ENCODE measurements around the gene USHBP1. TPM values are rescaled to one million over a fixed set of nuclear protein-coding genes. Genes with fewer than 3 reads are reported as not detected.
A peak's percentile ranks its signal among the peaks of the same experiment; 100 is the strongest.

The USHBP1 gene
- total RNA-seq, 2 donors from 2014 or later = 0.67 to 2.3 TPM

- intact Hi-C loops (cut with DNase I, micrococcal nuclease) = loop anchor here in 1 of 2 donors (10.0 kb wide), 1 partner anchor 83 kb away; the partner anchor contains the start of gene ANKLE1
Measured at GRCh38 chr19:17202249-17202648, 62.3 kb downstream of the USHBP1 start.

GRCh38 chr19:17200408-17201079, 64.0 kb downstream of the USHBP1 start:
- DNase-seq = no peak
- ATAC-seq = no peak
- intact Hi-C loops (cut with DNase I, micrococcal nuclease) = loop anchor here in 1 of 2 donors (10.0 kb wide), 1 partner anchor 84 kb away; the partner anchor contains the start of gene ANKLE1

More at GRCh38 chr19:17202249-17202648, 62.3 kb downstream of the USHBP1 start:
- DNase-seq (no peak), ATAC-seq (peak; percentile 22)

Other genes with a start within 250 kb of the USHBP1 start
- 1 to 10 TPM; 2.3 to 3.4 TPM for gene CPAMD8, start 237.9 kb downstream of the USHBP1 start, total RNA-seq
- gene HAUS8, start 189.3 kb downstream of the USHBP1 start, total RNA-seq = 10 to 100 TPM; 10.7 to 14.1 TPM
- gene MYO9B, start 189.0 kb downstream of the USHBP1 start, total RNA-seq = 10 to 100 TPM; 69.9 to 82.2 TPM
- 10 to 100 TPM; 22.0 to 25.6 TPM for gene USE1, start 49.4 kb downstream of the USHBP1 start, total RNA-seq
- gene OCEL1, start 38.5 kb downstream of the USHBP1 start, total RNA-seq = 10 to 100 TPM; 44.7 to 64.5 TPM
- 100 to 1,000 TPM; 151 to 181 TPM for gene NR2F6, start 18.8 kb downstream of the USHBP1 start, total RNA-seq
- gene BABAM1, start 2.7 kb upstream of the USHBP1 start, total RNA-seq = 10 to 100 TPM; 63.5 to 70.3 TPM
- gene ANKLE1, start 17.2 kb upstream of the USHBP1 start, total RNA-seq = under 1 TPM; 0.22 to 0.67 TPM
- 1 to 10 TPM; 5.6 to 6.0 TPM for gene ABHD8, start 38.7 kb upstream of the USHBP1 start, total RNA-seq
- 100 to 1,000 TPM; 142 to 165 TPM for gene MRPL34, start 41.1 kb upstream of the USHBP1 start, total RNA-seq
- 10 to 100 TPM; 47.7 to 49.2 TPM for gene DDA1, start 44.8 kb upstream of the USHBP1 start, total RNA-seq
- gene ANO8, start 70.1 kb upstream of the USHBP1 start, total RNA-seq = 10 to 100 TPM in 1 of 2 donors, 1 to 10 TPM in 1; 8.4 to 10.8 TPM
- gene GTPBP3, start 72.8 kb upstream of the USHBP1 start, total RNA-seq = 10 to 100 TPM; 17.8 to 21.9 TPM
- gene PLVAP, start 112.6 kb upstream of the USHBP1 start, total RNA-seq = 10 to 100 TPM; 38.2 to 42.1 TPM
- gene CCDC194, start 129.5 kb upstream of the USHBP1 start, total RNA-seq = under 1 TPM; 0.40 to 0.50 TPM
- gene BST2, start 140.9 kb upstream of the USHBP1 start, total RNA-seq = 10 to 100 TPM; 14.8 to 27.5 TPM
- gene MVB12A, start 155.3 kb upstream of the USHBP1 start, total RNA-seq = 10 to 100 TPM; 54.4 to 60.7 TPM
- under 1 TPM in 1 of 2 donors, not detected in 1; 0.18 TPM for gene TMEM221, start 183.9 kb upstream of the USHBP1 start, total RNA-seq
- gene NXNL1, start 196.2 kb upstream of the USHBP1 start, total RNA-seq = not detected
- gene SLC27A1, start 205.8 kb upstream of the USHBP1 start, total RNA-seq = 1 to 10 TPM; 4.8 to 7.1 TPM
- gene PGLS, start 246.9 kb upstream of the USHBP1 start, total RNA-seq = 100 to 1,000 TPM in 1 of 2 donors, 10 to 100 TPM in 1; 89.8 to 100 TPM